Dermis lymphatic vessel endothelial cell (primary cell): ENCODE measurements around the gene ADH5. TPM values are rescaled to one million over a fixed set of nuclear protein-coding genes. Genes with fewer than 3 reads are reported as not detected.

ENCODE experiments used
- total RNA-seq: library from RNA; depleted of rRNA; stranded (reverse); fragments of >200 nt; gene quantifications from 2 replicates; pipeline ENCODE4 v1.2.1, GENCODE V29; 2014

ADH5 gene
- total RNA-seq: 45.3 and 69.7 TPM in 2 replicates

DNA sequence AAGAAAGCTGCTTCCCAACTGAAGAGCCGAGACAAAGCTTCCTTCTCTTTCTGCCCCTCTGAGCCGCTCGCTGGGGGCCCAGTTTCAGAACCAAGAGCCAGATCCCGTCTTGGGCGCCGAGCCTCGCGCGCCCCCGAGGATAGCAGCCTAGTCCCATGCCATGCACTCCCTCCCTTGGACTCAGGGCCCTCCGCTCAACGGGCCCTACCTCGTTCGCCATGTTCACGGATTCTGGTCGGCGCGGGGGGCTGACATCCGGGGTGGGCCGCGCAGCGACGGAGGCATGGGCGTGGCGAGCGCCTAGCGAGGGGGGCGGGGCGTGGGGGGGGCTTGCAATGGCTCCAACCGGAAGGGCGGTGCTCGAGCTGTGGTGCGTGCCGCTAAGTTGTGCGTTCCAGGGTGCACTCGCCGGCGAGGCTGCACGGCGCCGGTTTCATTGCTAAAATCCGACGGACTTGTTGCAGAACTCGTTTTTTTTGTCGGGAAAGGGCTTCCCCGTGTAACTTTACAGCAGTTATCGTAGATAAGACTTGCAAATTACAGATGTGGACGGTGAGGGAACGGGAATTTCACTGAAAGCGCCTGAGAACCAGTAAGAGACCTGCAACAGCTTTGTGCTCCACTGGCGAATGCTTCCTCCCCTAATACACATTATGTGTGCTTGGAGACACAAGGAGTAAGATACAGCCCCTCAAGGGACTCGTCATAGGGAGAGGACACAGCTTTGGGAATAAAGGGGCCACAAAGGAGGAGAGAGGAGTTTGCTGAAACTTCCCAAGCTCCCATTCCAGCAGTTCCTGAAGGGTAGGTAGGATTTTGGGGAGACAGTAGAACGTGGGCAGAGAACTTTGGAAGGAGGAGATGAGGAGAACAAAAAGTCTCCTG, at the start of gene ADH5:
Gene ADH5, minus strand, starts transcription at position 308 of the 885 bp plus-strand sequence. Its CDS starts 88 bp downstream, at position 220.

Other genes starting within 250 kb of the ADH5 start
- gene EIF4E, start 159.7 kb downstream of the ADH5 start, total RNA-seq: 147 and 193 TPM in 2 replicates
- 18.2 and 28.2 TPM in 2 replicates for gene METAP1, start 93.1 kb downstream of the ADH5 start, total RNA-seq
- not detected in 2 replicates for gene ADH4, start 55.5 kb upstream of the ADH5 start, total RNA-seq
- not detected in 2 replicates for gene ADH6, start 130.5 kb upstream of the ADH5 start, total RNA-seq
- not detected in 2 replicates for gene ADH1A, start 202.2 kb upstream of the ADH5 start, total RNA-seq
- gene ADH1B, start 232.6 kb upstream of the ADH5 start, total RNA-seq: 0.09 TPM in 1 of 2 replicates, not detected in the other